SK-N-MC (cell line): ENCODE results near the gene SGO1.
A peak's percentile ranks its signal among the peaks of the same experiment; 100 is the strongest.
"Not testable (repeated sequence)": the region's sequence is repeated elsewhere in the genome, so short reads cannot be mapped to it uniquely, and the experiment has no call there.

Experiments used
- DNase-seq: peaks from one replicate; pipeline ENCODE4 v3.0.0-alpha.2; 2011; ENCODE audit warnings: low read depth, low spot score
- H3K27ac ChIP-seq: fragments of 200-600 bp; sonication (generic); 2 replicates; pipeline ENCODE4 v1.5.1; 2016; ENCODE audit warnings: mixed run types
- H3K36me3 ChIP-seq: fragments of 200-600 bp; sonication (generic); 2 replicates; pipeline ENCODE4 v1.6.1; 2017; ENCODE audit warnings: antibody characterized with exemption, low read length, mixed read lengths; ENCODE audit not compliant: insufficient read depth
- H3K4me3 ChIP-seq: fragments of 200-600 bp; sonication (generic); 2 replicates; pipeline ENCODE4 v1.5.1; 2016
- H3K9ac ChIP-seq: fragments of 200-600 bp; sonication (generic); 2 replicates; pipeline ENCODE4 v1.8.0; 2017; ENCODE audit warnings: mixed run types, mixed read lengths; ENCODE audit not compliant: insufficient read length
- H3K9me3 ChIP-seq: fragments of 200-600 bp; sonication (generic); 2 replicates; pipeline ENCODE4 v1.6.1; 2017; ENCODE audit warnings: low read depth, mild to moderate bottlenecking, antibody characterized with exemption, low read length, moderate library complexity, mixed read lengths
- EZH2 ChIP-seq: fragments of 200-600 bp; sonication (generic); IDR thresholded peaks from one replicate; pipeline ENCODE4 v1.6.1; 2017; ENCODE audit warnings: antibody characterized with exemption
- FOXP2 ChIP-seq: optimal IDR thresholded peaks from 2 replicates; pipeline ENCODE3; 2011; ENCODE audit warnings: mild to moderate bottlenecking, moderate library complexity; ENCODE audit not compliant: insufficient read depth; ENCODE audit errors: extremely low read length, control extremely low read depth
- POLR2AphosphoS5 ChIP-seq: IDR thresholded peaks from 2 replicates; pipeline ENCODE4 v1.6.1; 2012; ENCODE audit warnings: mild to moderate bottlenecking, low read depth, low read length, borderline replicate concordance

The SGO1 gene

DNA sequence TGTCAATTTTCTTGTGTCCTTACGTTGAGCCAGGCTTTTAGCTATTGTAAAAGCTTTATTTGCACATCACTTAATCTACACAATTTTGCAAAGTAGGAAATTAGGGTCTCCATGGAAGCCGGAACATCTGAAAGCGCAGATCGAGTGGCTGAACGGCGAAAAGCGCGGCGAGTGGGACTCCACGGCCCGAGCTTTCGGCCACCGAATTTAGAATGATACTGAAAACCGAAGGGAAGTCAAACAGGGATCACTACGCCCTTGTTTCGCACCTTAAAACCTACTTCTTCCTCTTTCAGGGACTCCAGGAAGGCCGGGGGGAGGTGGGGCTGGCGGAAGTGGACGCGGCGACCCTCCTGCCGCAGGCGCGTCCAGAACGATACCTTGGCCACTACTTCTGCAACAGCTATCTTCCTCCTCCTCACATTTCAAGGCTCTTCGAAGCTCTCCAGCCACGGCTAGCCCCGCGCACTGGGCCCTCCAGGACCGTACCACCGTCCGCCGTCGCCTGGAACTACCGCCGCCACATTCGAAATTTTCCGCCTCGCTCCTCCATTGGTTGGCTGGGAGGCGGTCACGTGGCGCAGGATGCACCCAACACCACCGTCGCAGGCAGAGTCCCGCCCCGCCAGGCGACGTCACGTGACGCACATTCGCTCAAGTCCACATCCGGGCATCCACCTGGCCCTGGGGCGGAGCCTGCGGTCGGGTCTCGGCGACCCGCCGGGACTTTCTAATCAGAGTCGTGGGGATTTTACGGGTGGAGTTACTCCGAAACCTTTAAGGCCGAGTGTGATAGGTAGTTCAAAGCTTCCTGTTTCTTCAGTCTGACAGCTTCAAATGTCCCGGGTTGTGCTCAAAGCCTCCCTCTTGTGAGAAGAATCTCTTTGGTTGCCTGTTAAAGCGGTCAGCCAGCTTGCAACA lies at the start of gene SGO1:
Gene SGO1, minus strand, starts transcription at position 528 of the 921 bp plus-strand sequence. CDS start 2,179 bp downstream, outside the sequence.
- no peaks in the 10 kb centered on the region for H3K9me3 ChIP-seq
- TF ChIP-seq EZH2 (no peak), POLR2AphosphoS5 (peak; percentile 92)
- peak within 1 kb of the TSS; percentile 95 for H3K9ac ChIP-seq
- peak within 1 kb of the TSS; percentile 60; the same call in 1 of the 2 replicates for H3K27ac ChIP-seq
- peak; percentile 55 for DNase-seq
- peaks cover 10% of the 10 kb centered on the region for H3K36me3 ChIP-seq
- peak within 1 kb of the TSS; percentile 90 for H3K4me3 ChIP-seq

DNA sequence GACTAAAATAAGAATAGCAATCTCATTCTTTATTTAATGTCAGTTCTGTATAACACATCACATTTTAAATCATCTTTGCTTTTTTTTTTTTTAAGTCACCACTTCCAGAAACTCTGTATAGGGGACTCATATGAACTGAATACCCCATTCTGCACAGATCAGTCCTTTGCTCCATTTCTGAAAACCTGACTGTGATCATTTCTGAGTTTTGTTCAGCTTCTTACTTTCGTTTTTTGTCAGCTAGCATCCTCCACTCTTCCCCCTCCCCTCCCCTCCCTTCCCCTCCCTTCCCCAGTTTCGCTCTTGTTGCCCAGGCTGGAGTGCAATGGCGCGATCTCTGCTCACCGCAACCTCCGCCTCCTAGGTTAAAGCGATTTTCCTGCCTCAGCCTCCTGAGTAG lies 49.8 kb upstream of the SGO1 start:
- Histone ChIP-seq H3K36me3 (no peaks in the 10 kb centered on the region), H3K9ac (no peak overlapping the region), H3K27ac (no peak overlapping the region), H3K4me3 (no peak overlapping the region), H3K9me3 (no peaks in the 10 kb centered on the region)
- DNase-seq, result no peak
- TF ChIP-seq FOXP2, result no peak
- TF ChIP-seq POLR2AphosphoS5, result no peak
- no peak for TF ChIP-seq EZH2

DNA sequence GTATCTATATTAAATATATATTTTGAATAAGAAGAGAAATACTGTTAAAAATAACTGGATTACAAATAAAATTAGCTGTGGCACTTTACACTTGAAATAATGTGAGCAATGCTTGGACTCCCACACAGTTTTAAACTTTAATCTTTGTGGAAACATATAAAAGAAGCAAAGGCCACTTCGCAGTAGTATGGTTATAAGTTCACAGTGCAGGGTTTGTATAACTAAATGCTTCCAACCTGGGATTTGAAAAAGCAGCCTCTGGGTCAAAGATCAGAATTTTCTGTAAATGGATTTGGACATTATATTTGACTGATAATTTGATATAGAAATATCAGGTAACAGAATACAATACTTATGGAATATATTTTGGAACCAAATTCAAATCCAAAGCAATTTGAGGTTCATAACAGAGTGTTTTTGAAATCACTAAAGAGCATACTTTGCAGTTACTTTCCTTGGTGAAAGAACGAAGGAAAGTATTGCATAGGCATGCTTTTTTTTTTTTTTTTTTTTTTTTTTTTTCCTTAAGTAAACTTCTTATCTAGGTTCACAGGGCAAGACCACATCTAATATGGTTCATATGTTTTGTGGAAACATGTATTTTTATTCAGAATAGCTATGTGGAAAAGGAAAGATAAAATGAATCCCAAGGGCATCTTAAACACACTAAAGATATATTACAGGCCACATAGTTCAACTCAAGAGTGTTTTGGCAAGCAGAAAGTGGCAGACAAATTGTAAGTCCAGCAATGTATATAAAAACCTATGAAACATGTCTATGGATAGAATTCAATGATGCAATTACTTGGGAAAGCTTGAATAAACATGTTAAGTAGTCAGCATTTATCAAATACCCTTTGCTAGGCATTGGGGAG lies 47.1 kb upstream of the SGO1 start:
- no peak for DNase-seq
- no peak overlapping the region for H3K9ac ChIP-seq
- no peaks in the 10 kb centered on the region for H3K36me3 ChIP-seq
- TF ChIP-seq POLR2AphosphoS5 (no peak), FOXP2 (no peak), EZH2 (no peak)
- no peak overlapping the region for H3K27ac ChIP-seq
- no peak overlapping the region for H3K4me3 ChIP-seq
- H3K9me3 ChIP-seq, result no peaks in the 10 kb centered on the region

DNA sequence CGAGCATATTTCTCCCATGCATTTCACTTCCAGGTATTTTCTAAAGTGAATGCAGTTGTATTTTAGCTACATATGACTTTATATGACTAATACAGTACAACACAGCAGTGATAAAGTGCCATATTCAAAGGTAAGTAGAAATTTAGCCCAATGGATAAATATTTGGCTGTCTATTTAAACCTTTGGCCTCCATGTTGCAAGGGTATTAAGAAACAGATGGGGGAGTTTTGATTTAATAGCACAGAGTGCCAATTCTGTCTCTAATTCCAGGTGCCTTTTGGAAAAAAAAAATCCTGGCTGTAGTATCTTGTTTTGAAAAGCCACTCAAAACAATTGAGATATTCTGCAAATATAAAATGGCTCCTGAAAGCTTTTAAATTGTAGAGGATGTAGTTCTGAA lies 44.9 kb upstream of the SGO1 start:
- Histone ChIP-seq H3K36me3 (no peaks in the 10 kb centered on the region), H3K27ac (no peak overlapping the region), H3K9me3 (no peaks in the 10 kb centered on the region), H3K4me3 (no peak overlapping the region), H3K9ac (no peak overlapping the region)
- TF ChIP-seq EZH2 (no peak), FOXP2 (no peak), POLR2AphosphoS5 (no peak)
- DNase-seq, result no peak

DNA sequence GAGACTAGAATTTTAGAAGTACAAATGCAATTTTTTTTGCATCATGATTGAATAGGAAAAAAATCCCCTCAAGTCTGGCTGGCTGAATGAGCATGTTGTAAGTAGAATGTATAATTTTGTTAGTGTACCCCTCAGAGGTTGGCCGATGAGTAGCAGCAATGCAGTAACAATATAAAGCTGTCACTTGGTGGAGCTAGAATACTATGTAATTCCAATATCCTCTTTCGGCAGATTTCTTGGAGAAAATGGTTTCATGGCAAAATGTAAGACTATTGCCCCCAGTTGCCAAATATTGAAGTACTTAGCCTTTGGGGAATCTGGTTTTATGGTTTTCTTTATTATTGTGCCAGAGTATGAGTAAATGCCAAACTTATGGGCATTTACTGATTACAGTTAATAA lies 39.8 kb upstream of the SGO1 start:
- Histone ChIP-seq H3K4me3 (no peak overlapping the region), H3K9me3 (no peaks in the 10 kb centered on the region), H3K27ac (no peak overlapping the region), H3K36me3 (no peaks in the 10 kb centered on the region), H3K9ac (no peak overlapping the region)
- no peak for DNase-seq
- TF ChIP-seq POLR2AphosphoS5 (no peak), FOXP2 (no peak), EZH2 (no peak)

DNA sequence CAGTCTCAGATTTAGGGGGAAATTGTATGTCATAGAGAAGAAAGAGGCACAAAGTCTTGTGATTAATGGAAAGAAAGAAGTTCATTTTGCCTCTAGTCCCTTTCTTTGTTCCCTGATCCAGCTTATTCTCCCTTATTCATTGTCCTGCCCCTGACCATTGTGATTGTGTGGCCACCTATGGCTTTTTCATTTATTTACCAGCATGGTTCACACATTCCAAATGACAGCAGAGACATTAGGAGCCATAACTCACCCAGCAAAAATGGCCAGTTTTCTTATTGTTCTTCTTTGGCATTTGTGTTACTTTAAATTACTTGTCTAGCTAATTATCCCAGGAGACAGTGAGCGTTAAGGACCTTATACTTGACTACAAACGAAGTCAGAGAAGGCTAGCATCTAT lies 36.3 kb upstream of the SGO1 start:
- Histone ChIP-seq H3K27ac (no peak overlapping the region), H3K9ac (no peak overlapping the region)
- no peak for DNase-seq

DNA sequence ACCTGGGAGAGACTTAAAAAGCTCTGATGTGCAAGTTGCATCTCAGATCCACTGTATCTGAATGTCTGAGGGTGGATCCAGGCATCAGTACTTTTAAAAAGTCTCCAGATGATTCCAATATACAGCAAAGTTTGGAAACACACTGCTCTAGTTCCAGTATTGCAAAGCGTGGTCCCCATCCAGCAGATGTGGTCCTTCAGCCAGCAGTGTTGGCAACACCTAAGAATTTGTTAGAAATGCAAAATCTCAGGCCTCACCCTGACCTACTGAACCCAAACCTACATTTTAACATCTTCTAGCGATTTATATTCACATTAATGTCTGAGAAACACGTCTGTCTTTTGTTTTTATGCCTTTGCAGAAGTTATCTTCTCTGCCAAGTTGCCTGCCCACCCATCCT lies 32.2 kb upstream of the SGO1 start:
- Histone ChIP-seq H3K9me3 (no peaks in the 10 kb centered on the region), H3K4me3 (no peak overlapping the region), H3K27ac (no peak overlapping the region), H3K9ac (no peak overlapping the region), H3K36me3 (no peaks in the 10 kb centered on the region)
- TF ChIP-seq FOXP2 (no peak), EZH2 (no peak), POLR2AphosphoS5 (no peak)
- no peak for DNase-seq

More for the DNA sequence above, 36.3 kb upstream of the SGO1 start:
- no peaks in the 10 kb centered on the region for H3K36me3 ChIP-seq
- H3K4me3 ChIP-seq, result no peak overlapping the region
- TF ChIP-seq POLR2AphosphoS5 (no peak), EZH2 (no peak), FOXP2 (no peak)
- H3K9me3 ChIP-seq, result no peaks in the 10 kb centered on the region

DNA sequence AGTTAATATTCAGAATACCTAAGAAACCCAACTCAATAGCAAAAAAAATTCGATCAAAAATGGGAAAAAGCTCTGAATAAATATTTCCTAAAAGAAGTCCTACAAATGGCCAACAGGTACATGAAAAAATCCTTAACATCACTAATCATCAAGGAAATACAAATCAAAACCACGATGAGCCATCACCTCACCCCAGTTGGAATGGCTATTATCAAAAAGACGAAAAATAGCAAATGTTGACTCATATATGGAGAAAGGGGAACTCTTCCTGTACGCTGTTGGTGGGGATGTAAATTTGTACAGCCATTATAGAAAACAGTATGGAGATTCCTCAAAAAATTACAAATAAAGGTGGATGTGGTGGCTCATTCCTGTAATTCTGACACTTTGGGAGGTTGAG lies 29.6 kb upstream of the SGO1 start:
- no peak for DNase-seq
- Histone ChIP-seq H3K9me3 (no peaks in the 10 kb centered on the region), H3K9ac (no peak overlapping the region), H3K27ac (no peak overlapping the region), H3K4me3 (no peak overlapping the region), H3K36me3 (no peaks in the 10 kb centered on the region)
- TF ChIP-seq POLR2AphosphoS5 (no peak), EZH2 (no peak), FOXP2 (no peak)

DNA sequence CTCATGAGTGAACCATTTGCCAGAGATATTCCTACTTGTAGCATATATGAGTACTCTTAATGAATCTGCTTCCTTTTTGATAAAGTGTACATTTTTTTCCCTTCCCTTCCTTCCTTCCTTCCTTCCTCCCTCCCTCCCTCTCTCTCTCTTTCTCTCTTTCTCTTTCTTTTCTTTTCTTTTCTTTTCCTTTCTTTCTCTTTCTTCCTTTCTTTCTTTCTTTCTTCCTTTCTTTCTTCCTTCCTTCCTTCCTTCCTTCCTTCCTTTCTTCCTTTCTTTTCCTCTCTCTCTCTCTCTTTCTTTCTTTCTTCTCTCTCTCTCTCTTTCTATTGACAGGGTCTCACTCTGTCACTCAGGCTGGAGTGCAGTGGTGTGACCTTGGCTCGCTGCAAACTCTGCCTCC lies 27.5 kb upstream of the SGO1 start:
- H3K9ac ChIP-seq, H3K27ac ChIP-seq, H3K9me3 ChIP-seq, H3K36me3 ChIP-seq, DNase-seq, H3K4me3 ChIP-seq: not testable (repeated sequence)

DNA sequence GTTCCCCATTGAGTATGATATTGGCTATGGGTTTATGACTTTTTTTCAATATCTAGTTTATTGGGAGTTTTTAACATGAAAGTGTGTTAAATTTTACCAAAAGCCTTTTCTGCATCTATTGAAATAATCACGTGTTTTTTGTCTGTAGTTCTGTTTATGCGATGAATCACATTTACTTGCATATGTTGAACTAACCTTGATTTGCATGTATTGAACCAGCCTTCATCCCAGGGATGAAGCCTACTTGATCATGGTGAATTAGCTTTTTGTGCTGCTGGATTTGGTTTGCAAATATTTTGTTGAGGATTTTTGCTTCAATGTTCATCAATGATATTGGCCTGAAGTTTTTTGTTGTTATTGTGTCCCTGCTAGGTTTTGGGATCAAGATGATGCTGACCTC lies 21.9 kb upstream of the SGO1 start:
- H3K9ac ChIP-seq, H3K4me3 ChIP-seq, H3K27ac ChIP-seq, H3K36me3 ChIP-seq, H3K9me3 ChIP-seq, DNase-seq: not testable (repeated sequence)

DNA sequence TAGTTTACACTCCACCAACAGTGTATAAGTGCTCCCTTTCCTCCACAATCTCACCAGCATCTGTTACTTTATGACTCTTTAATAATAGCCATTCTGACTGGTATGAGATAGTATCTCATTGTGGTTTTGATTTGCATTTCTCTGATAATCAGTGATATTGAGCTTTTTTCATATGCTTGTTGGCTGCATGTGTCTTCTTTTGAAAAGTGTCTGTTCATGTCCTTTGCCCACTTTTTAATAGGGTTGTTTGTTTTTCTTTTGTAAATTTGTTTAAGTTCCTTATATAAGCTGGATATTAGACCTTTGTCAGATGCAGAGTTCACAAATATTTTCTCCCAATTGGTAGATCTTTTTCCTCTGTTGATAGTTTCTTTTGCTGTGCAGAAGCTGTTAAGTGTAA lies 19.9 kb upstream of the SGO1 start:
- H3K9me3 ChIP-seq, H3K27ac ChIP-seq, H3K9ac ChIP-seq, H3K4me3 ChIP-seq, DNase-seq, H3K36me3 ChIP-seq: not testable (repeated sequence)
